Progenitor cell of endocrine pancreas (in vitro differentiated cells): ENCODE data around the gene KRTAP10-2. TPM values are rescaled to one million over a fixed set of nuclear protein-coding genes. Genes with fewer than 3 reads are reported as not detected.

ENCODE experiments used
- DNase-seq: peaks from one replicate; pipeline ENCODE4 v3.0.0; 2021; ENCODE audit warnings: low spot score; ENCODE audit not compliant: unreplicated experiment
- H3K27ac Mint-ChIP-seq: 2 replicates; pipeline ENCODE4 v1.8.0; 2021; ENCODE audit warnings: mild to moderate bottlenecking, moderate library complexity, mixed read lengths
- H3K27me3 Mint-ChIP-seq: 2 replicates; pipeline ENCODE4 v1.8.0; 2021; ENCODE audit warnings: mixed read lengths
- H3K36me3 Mint-ChIP-seq: 2 replicates; pipeline ENCODE4 v1.8.0; 2022; ENCODE audit warnings: mixed read lengths; ENCODE audit not compliant: insufficient read depth
- H3K4me1 Mint-ChIP-seq: 2 replicates; pipeline ENCODE4 v1.8.0; 2021; ENCODE audit warnings: low read depth, mixed read lengths
- H3K4me3 Mint-ChIP-seq: 2 replicates; pipeline ENCODE4 v1.8.0; 2021; ENCODE audit warnings: low read depth, mild to moderate bottlenecking, moderate library complexity, mixed read lengths
- H3K9me3 Mint-ChIP-seq: 2 replicates; pipeline ENCODE4 v1.8.0; 2021; ENCODE audit warnings: low read depth, mixed read lengths
- CTCF ChIP-seq: fragments of 200-600 bp; sonication (generic); IDR thresholded peaks from one replicate; pipeline ENCODE4 v1.5.0; 2021; ENCODE audit warnings: antibody characterized with exemption, mild to moderate bottlenecking; ENCODE audit not compliant: unreplicated experiment
- total RNA-seq: library from RNA; stranded (reverse); gene quantifications from 2 replicates; pipeline ENCODE4 v1.2.1, GENCODE V29; 2021

KRTAP10-2 gene
- total RNA-seq, 1 donor from 2014 or later = not detected

- H3K4me3 Mint-ChIP-seq = no peak overlapping the region
- no peaks in the 10 kb centered on the region for H3K27me3 Mint-ChIP-seq
- TF ChIP-seq CTCF = peak; percentile 97
- H3K4me1 Mint-ChIP-seq = peaks cover 1% of the 10 kb centered on the region
- H3K36me3 Mint-ChIP-seq = no peaks in the 10 kb centered on the region
- peak; percentile 81 for DNase-seq
- no peak overlapping the region for H3K27ac Mint-ChIP-seq
- no peaks in the 10 kb centered on the region for H3K9me3 Mint-ChIP-seq
Measured at GRCh38 chr21:44510508-44511218, 40.6 kb downstream of the KRTAP10-2 start.

GRCh38 chr21:44510109-44510507, 41.2 kb downstream of the KRTAP10-2 start:
- no peak for TF ChIP-seq CTCF
- Mint-ChIP-seq H3K36me3 (no peaks in the 10 kb centered on the region), H3K4me1 (peaks cover 3% of the 10 kb centered on the region), H3K27me3 (no peaks in the 10 kb centered on the region), H3K27ac (no peak overlapping the region), H3K4me3 (no peak overlapping the region), H3K9me3 (no peaks in the 10 kb centered on the region)
- DNase-seq = no peak

GRCh38 chr21:44509539-44509938, 41.8 kb downstream of the KRTAP10-2 start:
- peaks cover 3% of the 10 kb centered on the region for H3K4me1 Mint-ChIP-seq

GRCh38 chr21:44508711-44509445, 42.4 kb downstream of the KRTAP10-2 start:
- no peaks in the 10 kb centered on the region for H3K9me3 Mint-ChIP-seq
- no peaks in the 10 kb centered on the region for H3K27me3 Mint-ChIP-seq
- no peak overlapping the region for H3K27ac Mint-ChIP-seq
- H3K4me1 Mint-ChIP-seq = peaks cover 3% of the 10 kb centered on the region
- DNase-seq = no peak
- TF ChIP-seq CTCF = no peak
- H3K4me3 Mint-ChIP-seq = no peak overlapping the region
- H3K36me3 Mint-ChIP-seq = no peaks in the 10 kb centered on the region

More at GRCh38 chr21:44509539-44509938, 41.8 kb downstream of the KRTAP10-2 start:
- Mint-ChIP-seq H3K36me3 (no peaks in the 10 kb centered on the region), H3K27ac (no peak overlapping the region), H3K4me3 (no peak overlapping the region), H3K27me3 (no peaks in the 10 kb centered on the region), H3K9me3 (no peaks in the 10 kb centered on the region)
- no peak for TF ChIP-seq CTCF
- no peak for DNase-seq

- TF ChIP-seq CTCF = no peak
- no peak overlapping the region for H3K27ac Mint-ChIP-seq
- no peaks in the 10 kb centered on the region for H3K27me3 Mint-ChIP-seq
- H3K4me3 Mint-ChIP-seq = no peak overlapping the region
- no peaks in the 10 kb centered on the region for H3K9me3 Mint-ChIP-seq
- DNase-seq = no peak
- H3K36me3 Mint-ChIP-seq = no peaks in the 10 kb centered on the region
- peaks cover 3% of the 10 kb centered on the region for H3K4me1 Mint-ChIP-seq
Measured at GRCh38 chr21:44508426-44508710, 42.9 kb downstream of the KRTAP10-2 start.
